Choroid plexus epithelial cell (primary cell): ENCODE measurements around the gene SLC5A1.

Experiments
- DNase-seq: peaks from one replicate; pipeline ENCODE4 v3.0.0-alpha.2; 2010; ENCODE audit warnings: low read depth
- H3K4me3 ChIP-seq: 2 replicates; pipeline ENCODE4 v1.5.1; 2011; ENCODE audit warnings: low read depth, mild to moderate bottlenecking, control low read depth, low read length, moderate library complexity
- CTCF ChIP-seq: conservative IDR thresholded peaks from 2 replicates; pipeline ENCODE4 v1.5.1; 2011; ENCODE audit warnings: low read depth, mild to moderate bottlenecking, control low read depth, inconsistent platforms, low read length, moderate library complexity

The SLC5A1 gene

GRCh38 chr22:32075997-32076760, 33.1 kb downstream of the SLC5A1 start:
- H3K4me3 ChIP-seq: no peak overlapping the region
- no peak for DNase-seq
- no peak for TF ChIP-seq CTCF

GRCh38 chr22:32076761-32077084, 33.7 kb downstream of the SLC5A1 start:
- TF ChIP-seq CTCF: no peak
- H3K4me3 ChIP-seq: no peak overlapping the region
- no peak for DNase-seq

- no peak for TF ChIP-seq CTCF
- no peak for DNase-seq
- no peak overlapping the region for H3K4me3 ChIP-seq
Observed at GRCh38 chr22:32077151-32077550, 34.1 kb downstream of the SLC5A1 start.

GRCh38 chr22:32079130-32080089, 36.3 kb downstream of the SLC5A1 start:
- H3K4me3 ChIP-seq: no peak overlapping the region
- no peak for TF ChIP-seq CTCF
- DNase-seq: peak; percentile 85

- DNase-seq: peak; percentile 83
- TF ChIP-seq CTCF: peak; percentile 88
- no peak overlapping the region for H3K4me3 ChIP-seq
Observed at GRCh38 chr22:32080904-32081303, 37.8 kb downstream of the SLC5A1 start.

GRCh38 chr22:32082331-32082730, 39.3 kb downstream of the SLC5A1 start:
- H3K4me3 ChIP-seq: no peak overlapping the region
- TF ChIP-seq CTCF: no peak
- DNase-seq: no peak
